H1 (cell line): Measurements from ENCODE around the gene FARS2. TPM values are rescaled to one million over a fixed set of nuclear protein-coding genes. Genes with fewer than 3 reads are reported as not detected.

Experiments used
- CTCF ChIA-PET: fragments of 300-600 bp; sonication (Branson Sonifier 250); formaldehyde crosslinking; loops from one replicate; lab custom pipeline; 2021; ENCODE audit not compliant: partially characterized antibody; lab: Charles Lee
- POLR2A ChIA-PET: fragments of 300-600 bp; sonication (Branson Sonifier 250); formaldehyde crosslinking; loops from one replicate; lab custom pipeline; 2021; ENCODE audit warnings: inconsistent platforms; ENCODE audit not compliant: partially characterized antibody; lab: Charles Lee
- DNase-seq, 2 experiments: peaks; one replicate each; pipeline versions ENCODE4 v3.0.0 to v3.0.0-alpha.2; 2010 to 2022; ENCODE audit warnings: low spot score in 2 of 2, low read depth in 1 of 2, mixed read lengths in 1 of 2
- FAIRE-seq: peaks from 2 replicates; lab custom pipeline; 2011; peaks lifted over from hg19 to GRCh38; lab: Jason Lieb, UNC
- H2AFZ ChIP-seq: 2 replicates; pipeline ENCODE4 v1.8.1; 2012; ENCODE audit warnings: low read length, inconsistent platforms
- H2AK5ac ChIP-seq: 2 replicates; pipeline ENCODE4 v1.6.1; 2013; ENCODE audit warnings: low read depth, low read length
- H2BK120ac ChIP-seq: replicated peaks from 2 replicates; pipeline ENCODE3; 2013; ENCODE audit warnings: low read depth, low read length, inconsistent platforms
- H2BK12ac ChIP-seq: 2 replicates; pipeline ENCODE4 v1.6.1; 2013; ENCODE audit warnings: low read depth, low read length
- H2BK15ac ChIP-seq: 2 replicates; pipeline ENCODE4 v1.6.1; 2013; ENCODE audit warnings: low read length
- H2BK20ac ChIP-seq: 2 replicates; pipeline ENCODE4 v1.6.1; 2013; ENCODE audit warnings: low read length
- H2BK5ac ChIP-seq: 2 replicates; pipeline ENCODE4 v1.6.1; 2013; ENCODE audit warnings: low read depth, low read length
- H3K14ac ChIP-seq: 2 replicates; pipeline ENCODE4 v1.6.1; 2013; ENCODE audit warnings: inconsistent platforms; ENCODE audit not compliant: insufficient read length
- H3K18ac ChIP-seq: 2 replicates; pipeline ENCODE4 v1.6.1; 2013; ENCODE audit warnings: low read length; ENCODE audit errors: extremely low read depth
- H3K23ac ChIP-seq: 2 replicates; pipeline ENCODE4 v1.6.1; 2013; ENCODE audit warnings: inconsistent platforms; ENCODE audit not compliant: insufficient read length
- H3K23me2 ChIP-seq: 2 replicates; pipeline ENCODE4 v1.6.1; 2013; ENCODE audit warnings: low read depth, low read length
- H3K27ac ChIP-seq: 2 replicates; pipeline ENCODE4 v1.6.1; 2011; ENCODE audit warnings: low read depth, low read length, inconsistent platforms
- H3K27me3 ChIP-seq, 4 experiments: replicated peaks in 1 of 4; 1 replicate in 1 of 4; 2 replicates in 3 of 4; pipeline versions ENCODE4 v1.6.1 to v1.8.1; 2011 to 2013; ENCODE audit warnings: low read length in 3 of 4, mild to moderate bottlenecking in 3 of 4, inconsistent platforms in 2 of 4, mixed read lengths in 2 of 4, moderate library complexity in 1 of 4; ENCODE audit not compliant: control insufficient read depth in 3 of 4, insufficient read depth in 3 of 4; ENCODE audit errors: extremely low read depth in 1 of 4
- H3K36me3 ChIP-seq, 4 experiments: 2 replicates each; pipeline versions ENCODE4 v1.6.1 to v1.8.1; 2011 to 2013; ENCODE audit warnings: mild to moderate bottlenecking in 4 of 4, low read length in 3 of 4, moderate library complexity in 2 of 4, control low read depth in 1 of 4, inconsistent platforms in 1 of 4; ENCODE audit not compliant: insufficient read depth in 4 of 4, control insufficient read depth in 2 of 4
- H3K4ac ChIP-seq: replicated peaks from 2 replicates; pipeline ENCODE3; 2013; ENCODE audit warnings: low read length, low read depth, mixed read lengths, inconsistent platforms; ENCODE audit not compliant: insufficient read length
- H3K4me1 ChIP-seq, 4 experiments: replicated peaks in 1 of 4; 1 replicate in 1 of 4; 2 replicates in 3 of 4; pipeline versions ENCODE4 v1.6.1 to v1.8.1; 2011 to 2013; ENCODE audit warnings: low read length in 3 of 4, inconsistent platforms in 2 of 4, mixed read lengths in 1 of 4; ENCODE audit not compliant: insufficient read depth in 4 of 4, control insufficient read depth in 3 of 4
- H3K4me2 ChIP-seq, 2 experiments: 2 replicates each; pipeline versions ENCODE4 v1.6.1 to v1.8.1; 2011 to 2013; ENCODE audit warnings: low read depth in 2 of 2, low read length in 2 of 2, control low read depth in 1 of 2, inconsistent platforms in 1 of 2, mild to moderate bottlenecking in 1 of 2; ENCODE audit not compliant: insufficient read depth in 1 of 2
- H3K4me3 ChIP-seq, 4 experiments: fragments of 200-600, 300-600 bp in 1 of 4; sonication (generic), shearing (Covaris generic), sonication (Bioruptor Twin) in 1 of 4; 2 replicates each; pipeline versions ENCODE4 v1.5.1 to v1.8.1; 2011 to 2016; ENCODE audit warnings: low read length in 4 of 4, low read depth in 3 of 4, control low read depth in 2 of 4, inconsistent platforms in 2 of 4, mild to moderate bottlenecking in 2 of 4, mixed read lengths in 1 of 4, moderate library complexity in 1 of 4; ENCODE audit not compliant: insufficient read depth in 2 of 4; ENCODE audit errors: extremely low read depth in 1 of 4
- H3K56ac ChIP-seq: replicated peaks from 2 replicates; pipeline ENCODE3; 2013; ENCODE audit warnings: low read depth, mild to moderate bottlenecking, mixed read lengths, low read length, inconsistent platforms; ENCODE audit not compliant: insufficient read length
- H3K79me1 ChIP-seq: 2 replicates; pipeline ENCODE4 v1.6.1; 2013; ENCODE audit warnings: low read depth, low read length, control low read depth
- H3K79me2 ChIP-seq, 2 experiments: 2 replicates each; pipeline versions ENCODE4 v1.6.1 to v1.8.1; 2012 to 2013; ENCODE audit warnings: low read length in 2 of 2, mild to moderate bottlenecking in 2 of 2, inconsistent platforms in 1 of 2; ENCODE audit not compliant: insufficient read depth in 2 of 2, control insufficient read depth in 1 of 2
- H3K9ac ChIP-seq, 4 experiments: replicated peaks in 1 of 4; 1 replicate in 1 of 4; 2 replicates in 3 of 4; pipeline versions ENCODE4 v1.6.1 to v1.8.1; 2011 to 2013; ENCODE audit warnings: low read depth in 3 of 4, low read length in 3 of 4, control low read depth in 2 of 4, mild to moderate bottlenecking in 2 of 4, moderate library complexity in 2 of 4, inconsistent platforms in 1 of 4; ENCODE audit errors: extremely low read depth in 1 of 4
- H3K9me3 ChIP-seq, 2 experiments: 2 replicates each; pipeline versions ENCODE4 v1.6.1 to v1.8.1; 2012 to 2013; ENCODE audit warnings: mild to moderate bottlenecking in 2 of 2, moderate library complexity in 2 of 2, control low read depth in 1 of 2, inconsistent platforms in 1 of 2, low read depth in 1 of 2, low read length in 1 of 2, mixed read lengths in 1 of 2; ENCODE audit not compliant: insufficient read depth in 2 of 2
- H4K20me1 ChIP-seq, 2 experiments: replicated peaks in 1 of 2; 2 replicates each; pipeline versions ENCODE3 to v1.8.1; 2011 to 2013; ENCODE audit warnings: inconsistent platforms in 2 of 2, low read length in 2 of 2, mild to moderate bottlenecking in 1 of 2; ENCODE audit not compliant: insufficient read depth in 2 of 2, control insufficient read depth in 1 of 2
- H4K5ac ChIP-seq: 2 replicates; pipeline ENCODE4 v1.6.1; 2013; ENCODE audit warnings: low read length, low read depth, mixed read lengths, inconsistent platforms; ENCODE audit not compliant: insufficient read length
- H4K8ac ChIP-seq: 2 replicates; pipeline ENCODE4 v1.8.0; 2013; ENCODE audit warnings: mild to moderate bottlenecking, moderate library complexity, low read length, inconsistent platforms; ENCODE audit not compliant: insufficient read depth; ENCODE audit errors: extremely low read depth
- H4K91ac ChIP-seq: replicated peaks from 2 replicates; pipeline ENCODE3; 2013; ENCODE audit warnings: low read length, mixed read lengths, inconsistent platforms; ENCODE audit not compliant: insufficient read length
- BACH1 ChIP-seq: IDR thresholded peaks from 2 replicates; pipeline ENCODE4 v1.6.1; 2012; ENCODE audit warnings: low read length, improper control_type of control experiment
- GABPA ChIP-seq: IDR thresholded peaks from 2 replicates; pipeline ENCODE4 v1.6.1; 2011; ENCODE audit warnings: mild to moderate bottlenecking, low read length, moderate library complexity, borderline replicate concordance; ENCODE audit not compliant: insufficient read depth
- GTF2F1 ChIP-seq: IDR thresholded peaks from 2 replicates; pipeline ENCODE4 v1.6.1; 2012; ENCODE audit warnings: low read depth, low read length, improper control_type of control experiment, borderline replicate concordance
- SRF ChIP-seq: IDR thresholded peaks from 2 replicates; pipeline ENCODE4 v1.6.1; 2011; ENCODE audit warnings: mild to moderate bottlenecking, low read depth, low read length, moderate library complexity
- WGBS, 2 experiments: shearing (Covaris generic) in 1 of 2; methylation state at CpG; one replicate each; pipeline versions ENCODE4 v1.1.6 to v1.1.7; 2013 to 2015; ENCODE audit warnings: low lambda C conversion rate in 2 of 2, mixed read lengths in 2 of 2, inconsistent platforms in 1 of 2, low coverage in 1 of 2, missing lambda C conversion rate in 1 of 2; ENCODE audit not compliant: insufficient replicate concordance in 2 of 2, insufficient coverage in 1 of 2, insufficient read length in 1 of 2; ENCODE audit errors: extremely low coverage in 1 of 2, missing lambda C conversion rate in 1 of 2; 5-methylcytosine and 5-hydroxymethylcytosine counted together
- polyA plus RNA-seq, 7 experiments: library from polyadenylated mRNA; depleted of rRNA in 3 of 7; stranded (reverse) in 5 of 7; unstranded in 2 of 7; fragments of >200 nt in 5 of 7; fragments of 200-250 nt in 2 of 7; gene quantifications; 1 replicate in 5 of 7; 2 replicates in 1 of 7; 4 replicates in 1 of 7; pipeline versions ENCODE4 v1.2.1 to v1.2.3, GENCODE V29; 2011 to 2013; ENCODE audit warnings: missing spikeins in 2 of 7, mixed read lengths in 2 of 7
- total RNA-seq: library from RNA; stranded (reverse); fragmentation: NEBNext Ultra II Directional; extraction: Animal tissue kit (Norgen Biotek cat#: 25700); gene quantifications from 2 replicates; pipeline ENCODE4 v1.2.1, GENCODE V29; 2021
- TF ChIP-seq, protein P1 (sequence below), 3 experiments: IDR thresholded peaks; 1 replicate in 2 of 3; 2 replicates in 1 of 3; pipeline versions ENCODE4 v1.5.1 to v1.6.1; 2011; ENCODE audit warnings: low read length in 3 of 3, mild to moderate bottlenecking in 3 of 3, inconsistent platforms in 2 of 3, low read depth in 1 of 3, moderate library complexity in 1 of 3; ENCODE audit not compliant: insufficient read depth in 1 of 3; ENCODE audit errors: control extremely low read depth in 1 of 3

The FARS2 gene
- total and polyA plus RNA-seq, 2 of the 8 experiments (the other 6 are each of a cell fraction or from before 2014, with no cell fraction given), result 11.7 to 14.4 TPM

GRCh38 chr6:5328800-5329199 is 67.5 kb downstream of the FARS2 start:
- H4K5ac ChIP-seq, result no peak overlapping the region
- H3K27me3 ChIP-seq, result no peaks in the 10 kb centered on the region
- no peak overlapping the region for H3K4ac ChIP-seq
- H4K8ac ChIP-seq, result no peak overlapping the region
- H3K4me3 ChIP-seq, result no peak overlapping the region
- H3K27ac ChIP-seq, result no peak overlapping the region
- no peaks in the 10 kb centered on the region for H3K4me1 ChIP-seq
- no peak overlapping the region for H2BK120ac ChIP-seq
- no peak overlapping the region for H3K4me2 ChIP-seq
- no peak overlapping the region for H2AFZ ChIP-seq
- no peaks in the 10 kb centered on the region; the same call in 1 of the 2 replicates for H3K79me1 ChIP-seq
- no peak overlapping the region for H3K9ac ChIP-seq
- no peak overlapping the region for H3K56ac ChIP-seq
- no peak overlapping the region for H3K23ac ChIP-seq
- FAIRE-seq (no peak), DNase-seq (no peak)
- no peaks in the 10 kb centered on the region for H3K79me2 ChIP-seq
- no peak overlapping the region for H2BK12ac ChIP-seq
- H3K23me2 ChIP-seq, result no peaks in the 10 kb centered on the region
- H3K14ac ChIP-seq, result no peak overlapping the region
- H4K20me1 ChIP-seq, result peaks cover 2% of the 10 kb centered on the region in 2 experiments
- CTCF ChIA-PET, result interaction anchor here (0.9 to 2.1 kb wide), 2 partner anchors 10 to 11 kb away, joined by 3 to 5 read pairs; no protein-coding TSS in a partner anchor
- POLR2A ChIA-PET, result no interaction called here
- peaks cover 0 to 9% (median 4%) of the 10 kb centered on the region in 4 experiments; a peak in 3 of 8 replicates for H3K36me3 ChIP-seq
- 82% methylated on average over 6 of the region's 6 CpGs; no CpG with 5 or more reads in 1 of the 2 experiments for WGBS, 2 experiments
- no peak overlapping the region for H3K18ac ChIP-seq
- H2AK5ac ChIP-seq, result no peak overlapping the region
- TF ChIP-seq GABPA, result no peak
- TF ChIP-seq, protein P1, sequence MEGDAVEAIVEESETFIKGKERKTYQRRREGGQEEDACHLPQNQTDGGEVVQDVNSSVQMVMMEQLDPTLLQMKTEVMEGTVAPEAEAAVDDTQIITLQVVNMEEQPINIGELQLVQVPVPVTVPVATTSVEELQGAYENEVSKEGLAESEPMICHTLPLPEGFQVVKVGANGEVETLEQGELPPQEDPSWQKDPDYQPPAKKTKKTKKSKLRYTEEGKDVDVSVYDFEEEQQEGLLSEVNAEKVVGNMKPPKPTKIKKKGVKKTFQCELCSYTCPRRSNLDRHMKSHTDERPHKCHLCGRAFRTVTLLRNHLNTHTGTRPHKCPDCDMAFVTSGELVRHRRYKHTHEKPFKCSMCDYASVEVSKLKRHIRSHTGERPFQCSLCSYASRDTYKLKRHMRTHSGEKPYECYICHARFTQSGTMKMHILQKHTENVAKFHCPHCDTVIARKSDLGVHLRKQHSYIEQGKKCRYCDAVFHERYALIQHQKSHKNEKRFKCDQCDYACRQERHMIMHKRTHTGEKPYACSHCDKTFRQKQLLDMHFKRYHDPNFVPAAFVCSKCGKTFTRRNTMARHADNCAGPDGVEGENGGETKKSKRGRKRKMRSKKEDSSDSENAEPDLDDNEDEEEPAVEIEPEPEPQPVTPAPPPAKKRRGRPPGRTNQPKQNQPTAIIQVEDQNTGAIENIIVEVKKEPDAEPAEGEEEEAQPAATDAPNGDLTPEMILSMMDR (IDR thresholded peaks at IDR 0.05; ENCODE audit: control extremely low read depth in 1 of 3, insufficient read depth in 1 of 3, low read depth in 1 of 3, low read length in 3 of 3), result no peak
- no peak for TF ChIP-seq BACH1
- TF ChIP-seq GTF2F1, result no peak
- no peak for TF ChIP-seq SRF
- H2BK5ac ChIP-seq, result no peak overlapping the region
- no peak overlapping the region for H2BK15ac ChIP-seq
- peaks cover 22% of the 10 kb centered on the region in 2 experiments for H3K9me3 ChIP-seq
- no peak overlapping the region for H2BK20ac ChIP-seq
- no peak overlapping the region for H4K91ac ChIP-seq
